Nephron (organoid): Measurements from ENCODE around the gene C2CD3.

Experiments used
- H3K27ac Mint-ChIP-seq, 3 experiments: 2 replicates each; pipeline ENCODE4 v1.8.0; 2020; ENCODE audit warnings: mixed read lengths in 3 of 3, mild to moderate bottlenecking in 2 of 3, moderate library complexity in 1 of 3
- H3K27me3 Mint-ChIP-seq: 2 replicates; pipeline ENCODE4 v1.8.0; 2021; ENCODE audit warnings: low read depth, mild to moderate bottlenecking, moderate library complexity, mixed read lengths
- H3K36me3 Mint-ChIP-seq: 2 replicates; pipeline ENCODE4 v1.8.0; 2020; ENCODE audit warnings: low read depth, mixed read lengths
- H3K4me1 Mint-ChIP-seq: 2 replicates; pipeline ENCODE4 v1.8.0; 2020; ENCODE audit warnings: mixed read lengths
- H3K4me3 Mint-ChIP-seq, 3 experiments: 2 replicates each; pipeline ENCODE4 v1.8.0; 2020; ENCODE audit warnings: mild to moderate bottlenecking in 3 of 3, mixed read lengths in 3 of 3, moderate library complexity in 2 of 3
- H3K9me3 Mint-ChIP-seq: 2 replicates; pipeline ENCODE4 v1.8.0; 2020; ENCODE audit warnings: mixed read lengths
- TF ChIP-seq, protein P1 (sequence below), 3 experiments: fragments of 200-600 bp; sonication (generic); IDR thresholded peaks; one replicate each; pipeline ENCODE4 v1.5.0; 2021; ENCODE audit warnings: antibody characterized with exemption in 3 of 3; ENCODE audit not compliant: unreplicated experiment in 3 of 3

The C2CD3 gene

GRCh38 chr11:74013141-74013540 lies 157.7 kb downstream of the C2CD3 start:
- H3K27me3 Mint-ChIP-seq: no peaks in the 10 kb centered on the region
- H3K4me1 Mint-ChIP-seq: no peaks in the 10 kb centered on the region
- H3K36me3 Mint-ChIP-seq: peaks cover 28% of the 10 kb centered on the region
- TF ChIP-seq, protein P1, sequence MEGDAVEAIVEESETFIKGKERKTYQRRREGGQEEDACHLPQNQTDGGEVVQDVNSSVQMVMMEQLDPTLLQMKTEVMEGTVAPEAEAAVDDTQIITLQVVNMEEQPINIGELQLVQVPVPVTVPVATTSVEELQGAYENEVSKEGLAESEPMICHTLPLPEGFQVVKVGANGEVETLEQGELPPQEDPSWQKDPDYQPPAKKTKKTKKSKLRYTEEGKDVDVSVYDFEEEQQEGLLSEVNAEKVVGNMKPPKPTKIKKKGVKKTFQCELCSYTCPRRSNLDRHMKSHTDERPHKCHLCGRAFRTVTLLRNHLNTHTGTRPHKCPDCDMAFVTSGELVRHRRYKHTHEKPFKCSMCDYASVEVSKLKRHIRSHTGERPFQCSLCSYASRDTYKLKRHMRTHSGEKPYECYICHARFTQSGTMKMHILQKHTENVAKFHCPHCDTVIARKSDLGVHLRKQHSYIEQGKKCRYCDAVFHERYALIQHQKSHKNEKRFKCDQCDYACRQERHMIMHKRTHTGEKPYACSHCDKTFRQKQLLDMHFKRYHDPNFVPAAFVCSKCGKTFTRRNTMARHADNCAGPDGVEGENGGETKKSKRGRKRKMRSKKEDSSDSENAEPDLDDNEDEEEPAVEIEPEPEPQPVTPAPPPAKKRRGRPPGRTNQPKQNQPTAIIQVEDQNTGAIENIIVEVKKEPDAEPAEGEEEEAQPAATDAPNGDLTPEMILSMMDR (IDR thresholded peaks at IDR 0.05; ENCODE audit: unreplicated experiment in 3 of 3): no peak
- no peak overlapping the region for H3K27ac Mint-ChIP-seq
- no peak overlapping the region for H3K4me3 Mint-ChIP-seq
- no peaks in the 10 kb centered on the region for H3K9me3 Mint-ChIP-seq

GRCh38 chr11:74012074-74012809 lies 158.6 kb downstream of the C2CD3 start:
- Mint-ChIP-seq H3K9me3 (no peaks in the 10 kb centered on the region), H3K4me3 (no peak overlapping the region), H3K4me1 (no peaks in the 10 kb centered on the region), H3K36me3 (peaks cover 22% of the 10 kb centered on the region), H3K27me3 (no peaks in the 10 kb centered on the region), H3K27ac (no peak overlapping the region)
- TF ChIP-seq, protein P1 (IDR thresholded peaks at IDR 0.05; ENCODE audit: unreplicated experiment in 3 of 3): no peak

GRCh38 chr11:74011360-74012073 lies 159.3 kb downstream of the C2CD3 start:
- H3K9me3 Mint-ChIP-seq: no peaks in the 10 kb centered on the region

DNA sequence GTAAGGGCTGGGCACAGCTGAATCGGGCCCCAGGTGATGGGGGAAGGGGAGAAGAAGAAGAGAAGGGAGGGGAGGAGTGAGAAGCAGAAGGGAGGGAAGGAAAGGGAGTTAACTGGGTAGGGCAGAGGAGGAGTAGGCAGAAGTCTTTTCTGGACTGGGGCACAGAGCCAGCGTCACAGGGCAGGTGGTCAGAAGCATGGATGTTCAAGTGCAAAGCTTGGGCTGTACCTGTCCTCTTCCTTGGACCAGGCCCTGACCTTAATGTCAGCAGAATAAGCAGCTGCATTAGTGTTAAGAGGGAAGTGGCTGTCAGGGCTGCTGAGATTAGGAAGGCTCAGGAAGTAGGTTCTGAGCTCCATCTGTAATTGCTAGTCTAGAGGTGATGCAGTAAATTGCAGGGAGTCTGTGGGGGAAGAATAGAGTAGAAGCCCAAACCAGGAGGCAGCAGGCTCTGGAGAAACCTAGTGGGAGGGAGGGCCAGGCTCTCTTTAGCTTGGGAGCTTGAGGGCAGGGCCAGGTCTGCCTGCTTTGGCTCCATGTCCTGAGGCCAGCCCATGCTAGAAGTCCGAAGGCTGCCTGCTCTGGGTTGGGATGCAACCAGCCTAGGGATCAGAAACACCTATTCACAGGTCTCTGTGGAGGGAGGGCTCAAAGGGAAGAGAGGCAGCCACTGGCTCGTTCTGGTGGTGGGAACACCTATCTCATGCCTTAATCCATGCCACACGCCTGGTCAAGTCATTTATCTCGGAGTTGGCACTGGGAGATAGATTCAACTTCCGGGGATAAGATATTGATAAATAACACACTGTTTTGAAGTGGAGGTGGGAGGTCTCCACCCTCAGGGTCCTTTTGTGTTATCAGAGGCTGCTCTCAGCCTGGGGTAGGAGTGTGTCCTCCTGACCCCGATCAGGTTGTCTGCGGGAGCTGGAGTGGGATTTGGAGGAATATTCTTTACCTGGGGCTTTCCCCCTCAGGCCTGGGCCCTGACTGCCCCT lies 160.2 kb downstream of the C2CD3 start:
- Mint-ChIP-seq H3K4me1 (no peaks in the 10 kb centered on the region), H3K27ac (no peak overlapping the region), H3K4me3 (no peak overlapping the region), H3K27me3 (no peaks in the 10 kb centered on the region), H3K9me3 (no peaks in the 10 kb centered on the region), H3K36me3 (peaks cover 9% of the 10 kb centered on the region)
- TF ChIP-seq, protein P1 (IDR thresholded peaks at IDR 0.05; ENCODE audit: unreplicated experiment in 3 of 3): no peak

More at GRCh38 chr11:74011360-74012073, 159.3 kb downstream of the C2CD3 start:
- H3K27me3 Mint-ChIP-seq: no peaks in the 10 kb centered on the region
- TF ChIP-seq, protein P1 (IDR thresholded peaks at IDR 0.05; ENCODE audit: unreplicated experiment in 3 of 3): no peak
- no peak overlapping the region for H3K4me3 Mint-ChIP-seq
- H3K36me3 Mint-ChIP-seq: peaks cover 15% of the 10 kb centered on the region
- H3K27ac Mint-ChIP-seq: no peak overlapping the region
- no peaks in the 10 kb centered on the region for H3K4me1 Mint-ChIP-seq

- TF ChIP-seq, protein P1 (IDR thresholded peaks at IDR 0.05; ENCODE audit: unreplicated experiment in 3 of 3): no peak
- H3K36me3 Mint-ChIP-seq: peaks cover 4% of the 10 kb centered on the region
- H3K27me3 Mint-ChIP-seq: no peaks in the 10 kb centered on the region
- H3K4me3 Mint-ChIP-seq: no peak overlapping the region
- H3K9me3 Mint-ChIP-seq: no peaks in the 10 kb centered on the region
- H3K27ac Mint-ChIP-seq: no peak overlapping the region
- peaks cover 6% of the 10 kb centered on the region for H3K4me1 Mint-ChIP-seq
Measured at GRCh38 chr11:74009675-74010305, 161.0 kb downstream of the C2CD3 start.
